A673 (cell line): Measurements from ENCODE around the gene STEAP3.

Experiments used
- EZH2 ChIP-seq: fragments of 200-600 bp; sonication (generic); IDR thresholded peaks from 2 replicates; pipeline ENCODE4 v1.6.1; 2017; ENCODE audit warnings: borderline replicate concordance, low read depth, mild to moderate bottlenecking, mixed read lengths, antibody characterized with exemption, low read length; ENCODE audit not compliant: poor library complexity, severe bottlenecking
- TF ChIP-seq, protein P1 (sequence below): fragments of 300-800, 200-600 bp; sonication (generic); conservative IDR thresholded peaks from 2 replicates; pipeline ENCODE4 v1.5.1; 2017; ENCODE audit warnings: low read depth, mild to moderate bottlenecking, antibody characterized with exemption, low read length, moderate library complexity, mixed read lengths

DNA sequence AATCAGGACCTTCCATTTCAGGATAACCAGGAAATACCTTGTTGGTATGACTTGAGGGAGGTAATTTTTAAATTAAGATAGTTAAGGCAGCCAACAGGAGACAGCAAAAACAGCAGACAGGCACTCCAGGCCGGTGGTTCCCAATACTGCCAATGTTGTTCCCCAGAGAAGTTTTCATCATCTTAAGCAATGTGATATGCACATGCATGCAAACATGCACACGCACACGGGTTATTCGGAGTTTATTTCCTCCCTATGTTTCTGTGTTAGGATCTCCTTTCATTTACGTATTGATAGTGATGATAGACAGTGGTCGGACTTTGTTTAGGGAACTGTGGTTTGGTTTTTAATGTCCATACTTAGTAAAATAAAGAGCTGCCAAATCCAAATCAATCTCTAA is 55.3 kb downstream of the STEAP3 start:
- TF ChIP-seq, protein P1, sequence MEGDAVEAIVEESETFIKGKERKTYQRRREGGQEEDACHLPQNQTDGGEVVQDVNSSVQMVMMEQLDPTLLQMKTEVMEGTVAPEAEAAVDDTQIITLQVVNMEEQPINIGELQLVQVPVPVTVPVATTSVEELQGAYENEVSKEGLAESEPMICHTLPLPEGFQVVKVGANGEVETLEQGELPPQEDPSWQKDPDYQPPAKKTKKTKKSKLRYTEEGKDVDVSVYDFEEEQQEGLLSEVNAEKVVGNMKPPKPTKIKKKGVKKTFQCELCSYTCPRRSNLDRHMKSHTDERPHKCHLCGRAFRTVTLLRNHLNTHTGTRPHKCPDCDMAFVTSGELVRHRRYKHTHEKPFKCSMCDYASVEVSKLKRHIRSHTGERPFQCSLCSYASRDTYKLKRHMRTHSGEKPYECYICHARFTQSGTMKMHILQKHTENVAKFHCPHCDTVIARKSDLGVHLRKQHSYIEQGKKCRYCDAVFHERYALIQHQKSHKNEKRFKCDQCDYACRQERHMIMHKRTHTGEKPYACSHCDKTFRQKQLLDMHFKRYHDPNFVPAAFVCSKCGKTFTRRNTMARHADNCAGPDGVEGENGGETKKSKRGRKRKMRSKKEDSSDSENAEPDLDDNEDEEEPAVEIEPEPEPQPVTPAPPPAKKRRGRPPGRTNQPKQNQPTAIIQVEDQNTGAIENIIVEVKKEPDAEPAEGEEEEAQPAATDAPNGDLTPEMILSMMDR, result no peak
- no peak for TF ChIP-seq EZH2
